DOHH2 (cell line): ENCODE data around the gene LRRC61.

Experiments used
- H3F3A ChIP-seq: fragments of 200-600 bp; sonication (generic), shearing (Covaris generic); 2 replicates; pipeline ENCODE4 v1.6.0; 2016; ENCODE audit warnings: antibody characterized with exemption, mild to moderate bottlenecking; ENCODE audit not compliant: control insufficient read depth, insufficient read depth
- H3K27ac ChIP-seq: fragments of 200-600 bp; sonication (generic); 2 replicates; pipeline ENCODE4 v1.5.1; 2014; ENCODE audit warnings: low read depth, mild to moderate bottlenecking, low read length, moderate library complexity
- H3K27me3 ChIP-seq: fragments of 200-600 bp; sonication (generic); 2 replicates; pipeline ENCODE4 v1.6.1; 2014; ENCODE audit warnings: mild to moderate bottlenecking, low read length, mixed read lengths; ENCODE audit not compliant: control insufficient read depth
- H3K36me3 ChIP-seq: fragments of 200-600 bp; sonication (generic); 2 replicates; pipeline ENCODE4 v1.6.1; 2014; ENCODE audit warnings: mild to moderate bottlenecking, low read length, moderate library complexity, mixed read lengths; ENCODE audit not compliant: control insufficient read depth
- H3K4me1 ChIP-seq: fragments of 200-600 bp; sonication (generic); 2 replicates; pipeline ENCODE4 v1.6.1; 2014; ENCODE audit warnings: mild to moderate bottlenecking, low read length, mixed read lengths; ENCODE audit not compliant: control insufficient read depth
- H3K4me2 ChIP-seq: fragments of 200-600 bp; sonication (generic); 2 replicates; pipeline ENCODE4 v1.6.0; 2014; ENCODE audit warnings: mild to moderate bottlenecking, low read length, moderate library complexity
- H3K4me3 ChIP-seq: fragments of 200-600 bp; sonication (generic); 2 replicates; pipeline ENCODE4 v1.5.1; 2014; ENCODE audit warnings: mild to moderate bottlenecking, low read length, mixed read lengths
- H3K79me2 ChIP-seq: fragments of 200-600 bp; sonication (generic); 2 replicates; pipeline ENCODE4 v1.6.1; 2014; ENCODE audit warnings: mild to moderate bottlenecking, low read length, mixed read lengths; ENCODE audit not compliant: control insufficient read depth
- H3K9me2 ChIP-seq: fragments of 200-600 bp; sonication (generic); replicated peaks from 2 replicates; pipeline ENCODE4 v1.6.1; 2014; ENCODE audit warnings: mild to moderate bottlenecking, low read length, mixed read lengths; ENCODE audit not compliant: control insufficient read depth
- H3K9me3 ChIP-seq: fragments of 200-600 bp; sonication (generic); 2 replicates; pipeline ENCODE4 v1.6.1; 2014; ENCODE audit warnings: antibody characterized with exemption, low read length, mixed read lengths; ENCODE audit not compliant: control insufficient read depth, insufficient read depth
- H4K20me1 ChIP-seq: fragments of 200-600 bp; sonication (generic); 2 replicates; pipeline ENCODE4 v1.6.0; 2014; ENCODE audit warnings: low read depth, mild to moderate bottlenecking, antibody characterized with exemption, low read length, moderate library complexity; ENCODE audit not compliant: control insufficient read depth, insufficient read depth
- EZH2phosphoT487 ChIP-seq: fragments of 200-600 bp; sonication (generic); IDR thresholded peaks from 2 replicates; pipeline ENCODE4 v1.6.1; 2017; ENCODE audit warnings: borderline replicate concordance, mild to moderate bottlenecking, antibody characterized with exemption, low read length, moderate library complexity, mixed read lengths
- TF ChIP-seq, protein P1 (sequence below): fragments of 200-600 bp; sonication (generic); IDR thresholded peaks from one replicate; pipeline ENCODE4 v1.5.1; 2014; ENCODE audit warnings: antibody characterized with exemption, mild to moderate bottlenecking, low read depth, low read length; ENCODE audit not compliant: poor library complexity, severe bottlenecking

Gene LRRC61

DNA sequence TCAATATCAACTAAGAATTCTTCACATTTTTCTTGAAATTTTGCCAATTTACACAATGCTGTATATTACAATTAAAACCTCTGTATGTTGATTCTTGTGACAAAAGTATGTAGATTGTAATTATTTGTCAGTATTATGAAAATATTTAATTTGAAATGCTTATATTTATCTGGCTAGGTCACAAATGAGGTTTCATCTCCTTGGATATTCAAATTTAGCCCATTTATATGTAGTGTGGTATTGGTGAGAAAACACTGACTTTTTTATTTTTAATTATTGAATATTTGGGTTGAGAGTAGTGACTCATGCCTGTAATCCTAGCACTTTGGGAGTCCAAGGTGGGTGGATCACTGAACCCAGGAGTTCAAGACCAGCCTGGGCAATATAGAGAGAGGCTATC is 21.1 kb downstream of the LRRC61 start:
- no peaks in the 10 kb centered on the region for H3F3A ChIP-seq
- H3K79me2 ChIP-seq = no peaks in the 10 kb centered on the region
- H3K36me3 ChIP-seq = peaks cover 3% of the 10 kb centered on the region; the same call in 1 of the 2 replicates
- H3K4me2 ChIP-seq = no peak overlapping the region
- no peak overlapping the region for H3K4me3 ChIP-seq
- H3K27me3 ChIP-seq = no peaks in the 10 kb centered on the region; the same call in 1 of the 2 replicates
- H3K27ac ChIP-seq = no peak overlapping the region
- TF ChIP-seq EZH2phosphoT487 = no peak
- TF ChIP-seq, protein P1, sequence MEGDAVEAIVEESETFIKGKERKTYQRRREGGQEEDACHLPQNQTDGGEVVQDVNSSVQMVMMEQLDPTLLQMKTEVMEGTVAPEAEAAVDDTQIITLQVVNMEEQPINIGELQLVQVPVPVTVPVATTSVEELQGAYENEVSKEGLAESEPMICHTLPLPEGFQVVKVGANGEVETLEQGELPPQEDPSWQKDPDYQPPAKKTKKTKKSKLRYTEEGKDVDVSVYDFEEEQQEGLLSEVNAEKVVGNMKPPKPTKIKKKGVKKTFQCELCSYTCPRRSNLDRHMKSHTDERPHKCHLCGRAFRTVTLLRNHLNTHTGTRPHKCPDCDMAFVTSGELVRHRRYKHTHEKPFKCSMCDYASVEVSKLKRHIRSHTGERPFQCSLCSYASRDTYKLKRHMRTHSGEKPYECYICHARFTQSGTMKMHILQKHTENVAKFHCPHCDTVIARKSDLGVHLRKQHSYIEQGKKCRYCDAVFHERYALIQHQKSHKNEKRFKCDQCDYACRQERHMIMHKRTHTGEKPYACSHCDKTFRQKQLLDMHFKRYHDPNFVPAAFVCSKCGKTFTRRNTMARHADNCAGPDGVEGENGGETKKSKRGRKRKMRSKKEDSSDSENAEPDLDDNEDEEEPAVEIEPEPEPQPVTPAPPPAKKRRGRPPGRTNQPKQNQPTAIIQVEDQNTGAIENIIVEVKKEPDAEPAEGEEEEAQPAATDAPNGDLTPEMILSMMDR = no peak
- no peaks in the 10 kb centered on the region for H4K20me1 ChIP-seq
- H3K9me2 ChIP-seq = no peaks in the 10 kb centered on the region
- peaks cover 11% of the 10 kb centered on the region; the same call in 1 of the 2 replicates for H3K9me3 ChIP-seq
- no peaks in the 10 kb centered on the region for H3K4me1 ChIP-seq

DNA sequence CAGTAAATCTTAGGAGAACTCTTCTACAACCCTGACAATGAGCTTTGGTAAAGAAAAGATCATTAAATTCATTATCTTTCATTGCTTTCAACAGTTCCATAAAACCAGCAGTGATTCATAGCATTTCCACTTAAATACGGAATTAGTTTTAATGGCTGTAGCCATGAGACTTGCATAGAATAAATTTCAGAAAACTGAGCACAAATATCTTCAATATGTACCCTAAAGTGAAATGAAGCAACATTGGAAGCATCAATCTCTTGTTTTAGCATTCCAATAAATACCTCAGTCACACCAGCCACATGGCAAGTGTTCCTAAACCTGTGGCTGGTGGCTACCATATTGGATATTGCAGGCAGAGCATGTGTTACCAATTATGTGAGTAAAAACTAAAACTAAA is 21.9 kb downstream of the LRRC61 start:
- TF ChIP-seq, protein P1 = no peak
- TF ChIP-seq EZH2phosphoT487 = no peak
- H3K36me3 ChIP-seq = peaks cover under 1% of the 10 kb centered on the region; the same call in 1 of the 2 replicates

DNA sequence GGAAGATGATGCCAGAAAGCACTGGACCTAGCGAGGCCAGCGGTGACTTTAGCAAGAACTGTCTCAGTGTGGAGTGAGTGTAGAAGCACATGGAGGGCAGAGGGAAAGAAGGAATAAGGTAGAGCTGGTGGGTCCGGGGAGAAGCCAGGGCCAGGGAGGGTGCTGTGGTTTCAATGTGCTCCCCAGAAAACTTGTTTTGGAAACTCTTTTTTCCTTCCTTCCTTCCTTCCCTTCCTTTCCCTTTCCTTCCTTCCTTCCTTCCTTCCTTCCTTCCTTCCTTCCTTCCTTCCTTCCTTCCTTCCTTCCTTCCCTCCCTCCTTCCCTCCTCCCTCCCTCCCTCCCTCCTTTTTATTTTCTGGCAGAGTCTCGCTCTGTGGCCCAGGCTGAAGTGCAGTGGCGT is 23.8 kb downstream of the LRRC61 start:
- Histone ChIP-seq H3K79me2 (no peaks in the 10 kb centered on the region), H3K4me1 (no peaks in the 10 kb centered on the region), H4K20me1 (no peaks in the 10 kb centered on the region), H3K9me3 (peaks cover 9% of the 10 kb centered on the region; the same call in 1 of the 2 replicates), H3K27me3 (no peaks in the 10 kb centered on the region; the same call in 1 of the 2 replicates), H3K4me3 (no peak overlapping the region), H3K27ac (no peak overlapping the region), H3F3A (peaks cover 4% of the 10 kb centered on the region; the same call in 1 of the 2 replicates), H3K9me2 (no peaks in the 10 kb centered on the region), H3K36me3 (no peaks in the 10 kb centered on the region), H3K4me2 (no peak overlapping the region)
- TF ChIP-seq, protein P1 = no peak
- TF ChIP-seq EZH2phosphoT487 = no peak

More for the DNA sequence above, 21.9 kb downstream of the LRRC61 start:
- Histone ChIP-seq H3K4me3 (no peak overlapping the region), H3F3A (no peaks in the 10 kb centered on the region), H3K4me1 (no peaks in the 10 kb centered on the region), H3K27ac (no peak overlapping the region), H3K9me2 (no peaks in the 10 kb centered on the region), H3K9me3 (peaks cover 11% of the 10 kb centered on the region; the same call in 1 of the 2 replicates), H3K79me2 (no peaks in the 10 kb centered on the region), H4K20me1 (no peaks in the 10 kb centered on the region), H3K27me3 (no peaks in the 10 kb centered on the region; the same call in 1 of the 2 replicates), H3K4me2 (no peak overlapping the region)
